Daoy (cell line): ENCODE data around the gene NTN5. TPM values are rescaled to one million over a fixed set of nuclear protein-coding genes. Genes with fewer than 3 reads are reported as not detected.
A peak's percentile ranks its signal among the peaks of the same experiment; 100 is the strongest.
"Not testable (repeated sequence)": the region's sequence is repeated elsewhere in the genome, so short reads cannot be mapped to it uniquely, and the experiment has no call there.

Experiments used
- DNase-seq: peaks from one replicate; pipeline ENCODE4 v3.0.0-alpha.2; 2015; ENCODE audit warnings: low read depth
- total RNA-seq: library from RNA; depleted of rRNA; stranded (reverse); fragments of >200 nt; shearing (Covaris generic); gene quantifications from 2 replicates; pipeline ENCODE4 v1.2.3, GENCODE V29; 2014

Gene NTN5
- total RNA-seq, 1 experiment from 2014 or later: not detected

DNA sequence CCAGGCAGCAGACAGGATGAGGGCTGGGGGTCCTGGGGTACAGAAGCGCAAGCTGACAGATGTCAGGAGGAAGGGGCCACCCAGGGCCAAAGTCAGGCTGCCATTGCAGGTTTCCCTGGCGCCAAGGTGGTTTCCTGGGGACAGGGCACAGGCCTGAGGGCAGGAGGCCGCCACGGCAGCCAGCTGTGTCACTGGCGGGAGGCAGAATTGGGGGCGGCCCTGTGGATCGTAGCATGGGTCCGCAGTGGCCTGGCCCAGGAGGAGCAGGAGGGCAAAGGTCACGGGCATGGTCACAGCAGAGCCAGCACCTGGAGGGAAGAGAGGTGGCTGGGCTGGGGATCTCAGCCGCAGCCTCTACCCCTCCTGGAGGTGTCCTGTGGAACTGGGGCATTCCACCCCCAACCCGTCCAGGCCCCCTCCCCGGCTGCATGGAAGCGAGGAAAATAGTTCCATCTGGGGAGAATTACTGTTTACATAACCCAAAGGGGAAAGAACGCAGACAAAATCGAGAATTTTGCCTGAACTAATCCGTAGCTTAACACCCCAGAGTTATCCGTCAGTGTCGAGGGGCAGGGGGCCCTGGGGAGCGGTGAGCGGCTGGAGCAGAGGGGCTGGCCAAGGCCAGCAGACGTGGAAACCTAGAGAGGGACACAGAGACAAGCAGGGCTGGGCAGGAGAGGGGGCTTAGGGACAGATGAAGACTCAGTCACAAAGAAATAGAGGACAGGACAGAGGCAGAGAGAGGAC, 1.9 kb downstream of the NTN5 start:
- no peak for DNase-seq

DNA sequence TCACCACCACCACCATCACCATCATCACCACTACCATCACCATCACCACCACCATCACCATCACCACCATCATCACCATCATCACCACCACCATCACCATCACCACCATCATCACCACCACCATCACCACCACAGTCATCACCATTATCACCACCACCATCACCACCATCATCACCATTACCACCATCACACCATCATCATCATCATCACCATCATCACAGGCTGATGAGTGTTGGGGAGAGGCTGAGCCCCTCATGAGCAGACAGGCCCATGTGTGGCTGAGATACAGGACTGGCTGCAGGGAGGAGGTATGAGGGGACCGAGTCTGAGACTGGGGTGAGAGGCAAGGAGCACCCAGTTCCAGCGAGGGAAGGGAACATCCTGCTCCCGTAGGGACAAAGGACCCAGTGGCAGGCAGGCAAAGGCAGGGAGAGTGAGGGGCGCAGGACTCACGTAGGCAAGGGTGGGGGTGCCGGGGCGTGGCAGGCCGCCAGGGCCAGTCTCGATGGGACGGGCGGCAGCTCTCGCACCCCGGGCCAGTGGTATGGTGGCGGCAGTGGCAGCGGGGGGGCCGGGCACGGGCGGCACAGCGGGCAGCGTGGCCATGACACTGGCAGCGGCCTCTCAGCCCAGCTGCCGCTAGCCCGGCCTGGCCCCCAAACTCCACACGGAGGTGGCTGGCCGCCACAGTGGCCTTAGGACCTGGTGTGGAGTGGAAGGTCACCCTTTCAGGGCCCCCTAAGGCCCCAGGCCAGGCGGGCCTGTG, 2.7 kb downstream of the NTN5 start:
- no peak for DNase-seq

DNA sequence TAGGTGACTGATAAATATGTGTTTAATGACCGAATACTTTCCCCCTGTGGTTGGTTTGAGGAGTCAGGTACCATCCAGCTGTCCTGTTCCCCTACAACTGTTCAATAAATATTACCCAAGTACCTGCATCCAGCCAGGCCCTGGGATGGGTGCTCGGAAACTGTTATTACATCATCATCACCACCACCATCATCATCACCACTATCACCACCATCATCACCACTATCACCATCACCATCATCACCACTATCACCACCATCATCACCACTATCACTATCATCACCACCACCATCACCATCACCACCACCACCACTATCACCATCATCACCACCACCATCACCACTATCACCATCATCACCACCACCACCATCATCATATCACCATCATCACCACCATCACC, 4.1 kb downstream of the NTN5 start:
- DNase-seq: no peak

DNA sequence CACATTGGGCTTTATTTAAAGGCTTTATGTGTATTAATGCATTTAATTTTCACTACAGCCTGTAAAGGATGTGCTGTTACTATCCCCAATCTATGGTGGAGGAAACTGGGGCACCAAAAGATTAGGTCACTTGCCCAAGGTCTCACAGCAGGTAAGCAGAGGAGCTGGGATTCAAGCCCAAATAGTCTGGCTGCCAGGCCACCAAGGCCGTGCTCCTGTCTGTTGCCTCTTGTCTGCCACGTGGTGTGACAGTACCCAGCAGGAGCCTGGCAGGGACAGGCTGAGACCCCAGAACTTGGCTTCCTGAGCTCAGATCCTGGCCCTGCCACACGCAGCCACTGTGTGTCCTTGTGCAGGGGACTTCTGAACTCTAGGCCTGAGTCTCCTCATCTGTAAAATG, 4.5 kb downstream of the NTN5 start:
- DNase-seq: no peak

DNA sequence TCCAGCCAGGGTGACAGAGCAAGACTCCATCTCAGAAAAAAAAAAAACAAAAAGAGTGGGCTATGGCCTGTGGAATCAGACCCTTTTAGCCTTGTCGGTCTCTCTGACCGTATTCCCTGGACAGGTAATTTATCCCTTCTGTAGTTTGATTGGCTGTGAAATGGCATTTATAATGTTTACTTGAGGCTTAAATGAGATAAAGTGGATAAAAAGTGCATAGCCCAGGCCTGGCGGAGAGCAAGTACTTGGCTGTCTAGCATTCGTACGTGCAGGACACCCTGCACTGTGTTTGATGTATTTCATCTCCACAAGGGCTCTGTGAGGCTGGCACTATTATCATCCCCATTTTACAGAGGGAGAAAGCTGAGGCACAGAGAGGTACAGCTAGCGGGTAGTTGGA, 7.0 kb downstream of the NTN5 start:
- DNase-seq: no peak

DNA sequence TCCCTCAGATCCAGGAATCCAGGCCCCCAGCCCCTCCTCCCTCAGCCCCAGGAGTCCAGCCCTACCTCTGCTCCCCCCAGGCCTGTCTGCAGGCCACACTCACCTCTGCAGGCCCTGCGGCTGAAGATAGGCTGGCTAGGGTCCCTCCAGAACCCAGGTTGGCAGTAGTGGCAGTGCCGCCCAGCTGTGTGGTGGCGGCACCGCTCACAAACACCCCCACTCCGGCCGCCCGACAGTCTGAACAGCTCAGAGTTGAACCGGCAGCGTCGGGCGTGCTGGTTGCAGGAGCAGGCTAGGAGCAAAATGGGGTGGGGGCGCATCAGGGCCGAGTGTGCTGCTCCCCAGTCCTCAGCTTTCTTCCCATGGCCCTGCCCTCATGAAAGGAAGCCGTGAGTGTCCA, 8.3 kb downstream of the NTN5 start:
- DNase-seq: no peak

DNA sequence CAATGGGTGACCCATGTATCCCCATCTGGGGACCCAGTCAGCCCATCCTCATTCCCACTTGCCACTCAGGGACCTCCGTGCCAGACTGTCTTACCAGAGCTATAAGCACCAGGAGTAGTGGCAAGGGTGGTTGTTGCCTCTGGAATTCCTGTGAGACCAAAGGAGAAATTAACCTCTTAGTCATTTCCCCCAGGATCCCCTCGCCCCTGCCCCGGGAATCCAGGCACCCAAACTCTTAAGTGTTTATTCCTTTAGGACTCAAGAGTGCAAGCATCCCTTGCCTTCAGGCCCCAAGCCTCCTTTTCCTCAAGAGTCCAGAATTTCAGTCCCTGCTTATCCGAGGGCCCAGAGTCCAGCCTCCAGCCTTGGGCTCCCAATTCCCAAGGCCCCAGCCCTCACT, 9.2 kb downstream of the NTN5 start:
- no peak for DNase-seq

DNA sequence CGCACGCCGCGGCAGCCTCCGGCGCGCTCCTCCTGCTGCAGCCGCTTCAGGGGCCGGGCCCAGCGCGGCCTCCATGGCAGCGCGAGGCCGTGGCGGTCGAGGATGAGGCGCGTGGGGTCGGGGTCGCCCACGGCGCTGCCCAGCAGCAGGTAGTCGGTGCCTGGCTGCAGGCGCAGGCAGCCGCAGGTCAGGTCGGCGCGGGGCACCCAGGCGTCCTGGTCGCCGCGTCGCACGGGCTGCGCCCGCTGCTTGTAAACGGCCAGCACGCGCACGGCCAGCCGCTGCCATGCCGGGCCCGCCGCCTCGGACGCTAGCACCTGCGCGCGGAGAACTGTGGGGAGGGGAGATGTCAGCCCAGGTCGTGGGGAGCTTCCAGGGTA, 11.1 kb downstream of the NTN5 start:
- no peak for DNase-seq

DNA sequence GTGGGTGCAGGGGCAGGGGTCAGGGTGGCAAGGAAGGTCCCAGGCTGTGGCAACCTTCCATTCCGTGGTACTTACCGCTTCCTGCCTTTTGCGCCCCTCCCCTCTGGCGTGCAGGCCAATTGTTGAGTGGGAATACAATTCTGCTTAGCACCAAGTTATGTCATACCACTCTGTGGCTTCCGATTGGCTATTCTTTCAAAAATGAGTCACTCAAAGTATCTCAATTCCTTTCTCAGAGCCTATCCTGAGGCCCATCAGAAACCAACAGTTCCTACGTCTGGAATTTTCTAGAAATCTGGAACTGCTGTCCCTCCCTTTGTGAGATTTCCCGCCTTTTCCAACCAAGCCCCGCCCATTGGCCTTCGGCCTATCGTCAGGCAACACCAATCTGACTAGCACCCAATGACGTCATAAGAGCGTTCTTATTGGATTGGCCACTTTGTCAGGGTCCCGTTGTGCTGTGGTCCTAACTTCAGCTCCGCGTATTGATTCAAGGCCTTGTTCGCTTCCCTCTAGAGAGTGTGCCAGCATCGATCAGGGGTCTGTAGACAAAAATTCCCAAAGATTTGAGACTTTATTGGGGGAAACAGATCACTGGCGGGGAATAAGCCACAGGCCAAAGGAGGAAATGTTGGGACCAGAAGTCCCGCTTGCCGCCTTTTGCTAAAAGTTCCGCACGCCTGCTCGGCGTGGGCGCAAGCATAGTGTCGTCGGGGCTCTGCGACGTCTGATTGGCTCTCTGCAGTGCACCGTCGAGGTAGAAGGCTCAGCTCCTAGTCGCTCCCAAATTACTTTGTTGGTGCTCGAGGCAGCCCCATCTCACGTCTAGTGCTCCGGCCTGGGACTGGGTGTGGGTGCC, 11.7 kb downstream of the NTN5 start:
- DNase-seq: peak; percentile 89

DNA sequence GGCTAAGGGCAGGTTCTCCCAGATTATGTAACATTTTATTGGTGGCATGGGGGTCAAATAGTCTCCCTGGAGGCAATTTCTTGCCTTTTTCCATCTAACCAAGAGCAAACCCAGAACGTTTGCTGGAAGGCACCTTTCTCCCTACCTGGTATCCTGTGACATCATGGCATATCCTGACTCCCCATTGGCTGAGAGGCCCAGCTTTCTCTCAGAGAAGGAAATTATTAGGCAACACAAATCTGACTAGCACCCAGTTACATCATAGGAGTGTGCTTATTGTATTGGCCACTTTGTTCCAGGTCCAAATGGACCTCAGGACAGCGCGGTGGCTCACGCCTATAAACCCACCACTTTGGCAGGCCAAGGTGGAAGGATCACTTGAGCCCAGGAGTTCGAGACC, 13.0 kb downstream of the NTN5 start:
- no peak for DNase-seq

DNA sequence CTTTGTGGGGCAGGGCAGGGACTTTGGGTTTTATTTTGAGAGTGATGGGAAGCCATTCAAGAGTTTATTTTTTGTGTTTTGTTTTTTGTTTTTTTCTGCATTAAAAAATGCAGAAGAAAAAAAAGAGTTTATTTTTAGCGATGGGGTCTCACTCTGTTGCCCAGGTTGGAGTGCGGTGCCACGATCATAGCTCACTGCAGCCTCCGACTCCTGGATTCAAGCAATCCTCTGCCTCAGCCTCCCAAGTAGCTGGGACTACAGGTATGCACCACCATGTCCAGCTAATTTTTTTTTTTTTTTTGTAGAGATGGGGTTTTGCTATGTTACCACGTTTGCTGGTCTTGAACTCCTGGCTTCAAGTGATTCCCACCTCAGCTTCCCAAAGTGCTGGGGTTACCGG, 14.3 kb downstream of the NTN5 start:
- no peak for DNase-seq

DNA sequence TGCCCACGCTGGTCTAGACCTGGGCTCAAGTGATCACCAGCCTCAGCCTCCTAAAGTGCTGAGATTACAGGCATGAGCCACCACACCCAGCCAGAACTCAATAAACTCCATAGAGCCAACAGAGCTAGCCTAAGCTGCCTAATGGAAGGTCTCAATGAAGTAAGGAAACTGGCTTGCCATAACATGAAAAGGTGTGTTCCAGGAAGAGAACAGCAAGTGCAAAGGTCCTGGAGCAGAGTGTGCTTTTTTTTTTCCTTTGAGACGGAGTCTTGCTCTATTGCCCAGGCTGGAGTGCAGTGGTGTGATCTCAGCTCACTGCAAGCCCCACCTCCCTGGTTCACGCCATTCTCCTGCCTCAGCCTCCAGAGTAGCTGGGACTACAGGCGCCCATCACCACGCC, 15.0 kb downstream of the NTN5 start:
- DNase-seq: not testable (repeated sequence)

DNA sequence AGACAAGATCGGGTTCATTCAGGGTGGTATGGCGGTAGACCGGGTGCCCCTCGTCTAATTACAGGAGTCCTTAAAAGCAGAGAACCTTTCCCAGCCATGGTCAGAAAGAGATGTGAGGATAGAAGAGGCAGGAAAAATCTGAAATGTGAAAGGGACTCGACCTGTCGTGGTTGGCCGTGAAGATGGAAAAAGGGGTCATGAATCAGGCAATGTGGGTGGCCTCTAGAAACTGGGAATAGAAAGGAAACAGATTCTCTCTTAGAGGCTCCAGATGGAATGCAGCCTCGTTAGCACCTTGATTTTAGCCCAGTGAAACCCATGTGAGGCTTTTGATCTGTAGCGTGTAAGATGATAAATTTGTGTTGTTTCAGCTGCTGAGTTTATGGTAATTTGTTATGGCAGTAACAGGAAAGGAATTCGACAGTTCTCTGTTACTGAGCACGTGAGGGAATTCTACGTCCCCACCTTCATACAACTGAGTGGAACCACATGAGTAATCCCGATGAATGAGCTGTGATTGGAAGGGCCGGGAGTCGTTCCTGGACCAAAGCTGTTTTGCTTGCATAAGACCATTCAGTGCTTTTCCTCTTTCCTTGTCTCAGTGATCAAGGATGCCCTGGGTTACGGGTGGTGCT, 15.9 kb downstream of the NTN5 start:
- DNase-seq: peak; percentile 71

DNA sequence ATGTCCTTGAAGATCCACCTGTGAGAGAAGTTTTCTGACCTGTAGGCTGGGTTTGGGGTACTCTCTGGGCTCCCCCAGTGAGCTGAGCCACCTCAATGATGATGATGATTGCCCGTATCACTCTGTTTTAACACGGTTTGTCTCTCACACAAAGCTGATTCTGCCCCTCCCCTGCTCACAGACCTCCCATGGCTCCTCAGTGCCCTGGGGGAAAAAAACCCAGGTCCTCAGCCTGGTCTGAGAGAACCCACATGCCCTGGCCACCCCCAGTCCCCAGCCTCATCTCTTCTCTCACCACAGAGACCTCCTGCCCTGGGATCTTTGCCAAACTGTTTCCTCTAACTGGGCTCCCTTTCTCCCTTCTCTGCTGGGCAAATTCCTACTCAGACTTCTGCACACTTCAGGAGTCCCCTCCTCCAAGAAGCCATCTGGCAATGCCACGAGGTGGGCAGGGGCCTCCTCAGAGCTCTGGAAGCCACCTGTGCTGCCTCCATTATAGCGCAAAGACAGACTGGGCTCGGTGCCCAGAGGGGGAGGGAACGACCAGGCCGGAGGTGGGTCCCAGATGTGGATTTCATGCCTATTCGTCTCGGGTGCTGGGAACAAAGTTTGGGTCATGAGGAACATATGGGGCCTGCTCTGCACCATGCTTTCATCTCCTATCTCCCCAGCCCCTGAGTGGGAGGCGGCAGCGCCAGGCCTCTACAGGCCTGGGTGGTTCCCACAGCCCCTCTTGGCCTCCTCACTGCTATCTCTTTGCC, 18.3 kb downstream of the NTN5 start:
- DNase-seq: peak; percentile 4

DNA sequence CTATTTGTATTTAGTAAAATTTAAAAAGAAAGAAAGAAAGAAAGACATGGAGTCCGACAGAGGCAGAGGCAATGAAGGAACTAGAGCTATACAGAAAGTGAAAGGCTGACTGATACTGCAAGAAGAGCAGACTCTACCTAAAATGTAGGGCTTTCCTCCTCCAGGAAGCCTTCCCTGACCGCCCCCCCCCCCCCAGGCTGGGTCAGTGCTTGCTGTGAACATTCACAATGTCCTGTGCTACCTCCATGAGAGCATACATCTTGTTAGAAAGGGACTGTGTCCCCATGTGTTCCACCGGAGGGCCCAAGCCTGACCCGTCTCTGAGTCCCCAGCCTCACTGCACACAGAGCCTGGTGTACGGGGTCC, 21.2 kb downstream of the NTN5 start:
- DNase-seq: no peak

DNA sequence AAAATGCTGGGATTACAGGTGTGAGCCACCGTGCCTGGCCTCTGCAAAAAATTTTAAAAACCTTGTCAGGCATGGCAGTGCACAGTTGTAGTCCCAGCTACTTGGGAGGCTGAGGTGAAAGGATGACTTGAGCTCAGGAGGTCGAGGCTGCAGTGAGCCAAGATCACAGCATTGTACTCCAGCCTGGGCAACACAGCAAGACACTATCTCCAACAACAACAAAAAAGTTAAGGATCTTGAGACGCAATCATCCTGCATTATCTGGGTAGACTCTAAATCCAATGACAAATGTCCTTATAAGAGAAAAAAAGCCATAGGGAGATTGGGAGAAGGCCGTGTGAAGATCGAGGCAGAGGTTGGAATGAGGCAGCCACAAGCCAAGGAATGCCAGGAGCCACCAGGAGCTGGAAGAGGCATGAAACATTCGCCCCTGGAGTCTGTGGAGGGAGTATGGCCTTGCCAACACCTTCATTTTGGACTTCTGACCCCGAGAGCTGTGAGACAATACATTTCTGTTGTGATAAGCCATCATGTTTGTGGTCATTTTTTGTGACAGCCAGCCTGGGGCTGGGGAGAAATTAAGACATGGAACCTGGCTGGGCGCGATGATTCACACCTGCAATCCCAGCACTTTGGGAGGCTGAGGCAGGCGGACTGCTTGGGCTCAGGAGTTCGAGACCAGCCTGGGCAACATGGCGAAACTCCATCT, 21.7 kb downstream of the NTN5 start:
- no peak for DNase-seq

DNA sequence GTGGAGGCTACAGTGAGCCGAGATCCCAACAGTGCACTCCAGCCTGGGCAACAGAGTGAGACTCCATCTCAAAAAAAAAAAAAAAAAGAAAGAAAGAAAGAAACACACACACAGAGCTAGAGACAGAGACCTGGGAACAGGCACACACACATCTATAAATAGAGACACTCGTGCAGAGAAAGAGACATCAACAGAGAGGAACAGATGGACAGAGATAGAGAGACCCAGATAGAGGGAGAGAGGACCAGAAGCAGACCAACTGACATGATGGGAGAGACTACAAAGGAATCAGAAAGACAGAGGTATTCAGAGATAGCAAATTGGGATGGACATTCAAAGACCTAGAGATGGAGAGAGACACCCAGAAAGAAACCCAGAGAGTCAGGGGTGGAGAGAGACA, 24.7 kb downstream of the NTN5 start:
- no peak for DNase-seq

DNA sequence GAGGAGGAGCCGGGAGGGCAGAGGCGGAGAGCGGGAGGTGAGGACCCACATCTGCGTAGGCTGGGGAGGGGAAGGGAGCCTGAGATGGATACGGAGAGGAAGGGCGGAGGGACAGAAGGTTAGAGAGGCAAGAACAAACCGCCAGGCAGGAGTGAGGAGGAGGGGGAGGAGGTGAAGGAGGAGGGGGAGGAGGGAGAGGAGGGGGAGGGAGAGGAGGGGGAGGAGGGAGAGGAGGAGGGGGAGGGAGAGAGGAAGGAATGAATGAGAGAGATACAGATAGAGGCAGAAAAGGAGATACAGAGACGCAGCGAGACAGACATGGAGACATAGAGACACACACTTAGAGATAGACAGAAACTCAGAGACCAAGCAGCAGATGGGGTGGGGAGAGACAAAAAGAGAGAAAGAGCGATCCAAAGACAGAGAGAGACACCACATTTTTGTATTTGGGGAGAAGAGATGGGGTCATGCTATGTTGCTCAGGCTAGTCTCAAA, 26.0 kb downstream of the NTN5 start:
- DNase-seq: no peak

DNA sequence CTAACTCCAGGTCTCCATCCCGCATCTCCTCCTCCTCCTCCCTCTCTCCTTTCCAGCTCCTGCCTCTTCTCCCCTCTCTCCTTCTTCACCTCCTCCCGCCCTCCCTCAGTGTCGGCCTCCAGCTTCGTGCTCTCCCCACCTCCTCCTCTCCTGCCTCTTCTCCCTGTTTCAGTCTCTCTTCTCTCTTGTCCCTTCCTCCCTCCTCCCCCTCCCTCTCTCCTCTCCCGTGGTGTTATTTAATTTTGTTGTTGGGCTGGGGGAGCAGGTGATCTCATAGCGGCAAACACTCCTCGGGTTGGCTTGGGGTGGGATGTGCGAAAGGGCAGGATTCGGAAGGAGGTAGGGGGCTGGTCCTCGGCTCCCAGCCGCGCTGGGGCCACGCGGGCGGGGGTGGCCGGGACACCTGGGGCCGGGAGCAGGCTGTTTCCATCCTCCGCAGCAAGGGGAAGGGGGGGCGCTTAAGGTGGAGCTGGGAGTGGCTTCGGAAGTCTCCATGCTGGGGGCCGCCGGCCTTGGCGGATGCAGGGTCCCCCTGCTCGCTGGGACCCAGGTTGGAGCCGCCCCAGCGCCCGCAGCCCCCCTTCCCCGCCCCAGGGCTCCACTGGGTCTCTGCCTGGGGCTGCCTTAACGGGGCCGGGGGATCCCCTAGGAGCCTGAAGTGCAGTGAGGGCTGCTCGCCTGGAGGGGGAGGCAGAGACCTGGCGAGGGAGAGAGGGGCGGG, 26.7 kb downstream of the NTN5 start, which contains the start of gene CA11:
TSS of gene CA11 (minus strand) at position 187 of the 721 bp plus-strand sequence. CDS start 555 bp downstream, outside the sequence.
- peak; percentile 91 for DNase-seq

DNA sequence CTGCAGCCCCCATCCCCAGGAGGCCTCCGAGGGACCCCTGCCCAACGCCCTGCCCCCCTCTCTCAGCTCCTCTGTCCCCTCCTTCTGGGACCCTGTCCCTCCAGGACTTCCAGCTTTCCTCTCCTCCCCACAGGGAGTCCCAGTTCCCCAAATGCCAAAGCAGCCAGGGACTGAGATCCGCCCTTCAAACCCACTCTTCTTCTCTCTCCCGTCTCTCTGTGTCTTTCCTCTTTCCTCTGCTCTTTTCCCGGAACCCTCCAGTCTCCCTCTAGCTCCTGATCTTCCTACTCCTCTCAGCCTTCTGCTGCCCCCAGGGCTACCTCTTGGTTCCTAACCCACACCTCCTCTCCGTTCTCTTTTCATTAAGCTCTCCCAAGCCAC, 27.2 kb downstream of the NTN5 start:
- DNase-seq: no peak
